ENCODE results near the gene SLC8A2.

SLC8A2 gene

DNA sequence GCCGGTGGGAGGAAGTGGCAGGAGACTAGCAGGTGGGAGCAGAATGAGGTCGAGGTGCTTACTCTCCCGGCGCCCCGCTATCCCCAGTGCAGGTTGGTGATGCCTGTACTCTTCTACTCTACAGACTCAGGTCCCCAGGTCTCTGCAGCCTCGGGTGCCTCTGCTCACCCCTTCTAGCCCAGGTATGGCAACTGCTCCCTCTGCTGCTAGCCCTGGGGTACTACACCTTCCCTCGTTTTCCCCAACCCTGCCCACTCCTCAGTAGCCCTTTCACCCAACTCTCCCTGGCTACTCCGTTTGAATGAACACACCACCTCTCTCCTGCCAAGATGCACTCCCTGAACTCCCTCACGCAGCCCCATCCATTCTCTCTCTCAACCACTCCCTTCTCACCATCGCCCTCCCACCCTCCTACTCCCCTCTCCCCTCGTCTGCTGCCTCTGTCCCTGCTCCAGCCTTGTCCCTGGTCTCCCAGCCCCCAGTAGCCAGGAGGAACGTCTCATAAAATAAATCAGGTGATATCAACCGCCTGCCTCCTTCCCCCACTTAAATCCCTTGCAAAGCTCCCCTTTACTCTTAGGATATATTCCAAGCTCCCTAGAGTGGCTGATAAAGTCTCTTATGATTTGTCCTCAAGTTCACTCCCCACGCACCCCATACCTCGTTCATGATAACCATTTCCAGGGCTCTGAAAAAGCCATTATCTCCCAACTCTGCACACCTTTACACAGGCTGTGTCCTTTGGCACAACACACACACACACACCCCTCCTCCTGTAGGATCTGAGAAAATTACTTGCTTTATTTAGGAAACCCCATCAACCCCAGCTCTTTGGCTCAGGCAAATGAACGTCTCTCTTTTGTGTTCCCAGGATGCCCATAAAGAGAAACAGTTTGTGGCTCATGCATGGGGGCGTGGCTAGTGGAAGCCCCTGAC is 44.2 kb downstream of the SLC8A2 start:
- H3K27me3 ChIP-seq (ENCODE audit: control insufficient read depth, low read length): peaks cover 15% of the 10 kb centered on the region
- H3K27ac ChIP-seq (ENCODE audit: low read depth, low read length): peak overlapping the region; percentile 56
- no peaks in the 10 kb centered on the region for H3K79me2 ChIP-seq (ENCODE audit: control insufficient read depth, low read length)
- no peaks in the 10 kb centered on the region for H3K9me2 ChIP-seq (replicated peaks; ENCODE audit: control insufficient read depth, low read length)
- peak overlapping the region; percentile 73 for H3K4me2 ChIP-seq (ENCODE audit: low read length)
- H3K36me3 ChIP-seq (ENCODE audit: control insufficient read depth, low read length): no peaks in the 10 kb centered on the region
- no peaks in the 10 kb centered on the region for H3K9me3 ChIP-seq (ENCODE audit: control insufficient read depth, insufficient read depth, low read length)
- no peaks in the 10 kb centered on the region for H4K20me1 ChIP-seq (ENCODE audit: control insufficient read depth, insufficient read depth, low read depth, low read length)
- H3K4me3 ChIP-seq (ENCODE audit: low read length): peak overlapping the region; percentile 61
- H3F3A ChIP-seq (ENCODE audit: control insufficient read depth, insufficient read depth): peaks cover 8% of the 10 kb centered on the region; the same call in 1 of the 2 replicates
- peaks cover 40% of the 10 kb centered on the region for H3K4me1 ChIP-seq (ENCODE audit: control insufficient read depth, low read length)
- TF ChIP-seq CTCF (IDR thresholded peaks at IDR 0.05; ENCODE audit: low read depth, low read length, poor library complexity, severe bottlenecking) (peak; percentile 95), EZH2phosphoT487 (IDR thresholded peaks at IDR 0.05; ENCODE audit: borderline replicate concordance, low read length) (no peak)

DNA sequence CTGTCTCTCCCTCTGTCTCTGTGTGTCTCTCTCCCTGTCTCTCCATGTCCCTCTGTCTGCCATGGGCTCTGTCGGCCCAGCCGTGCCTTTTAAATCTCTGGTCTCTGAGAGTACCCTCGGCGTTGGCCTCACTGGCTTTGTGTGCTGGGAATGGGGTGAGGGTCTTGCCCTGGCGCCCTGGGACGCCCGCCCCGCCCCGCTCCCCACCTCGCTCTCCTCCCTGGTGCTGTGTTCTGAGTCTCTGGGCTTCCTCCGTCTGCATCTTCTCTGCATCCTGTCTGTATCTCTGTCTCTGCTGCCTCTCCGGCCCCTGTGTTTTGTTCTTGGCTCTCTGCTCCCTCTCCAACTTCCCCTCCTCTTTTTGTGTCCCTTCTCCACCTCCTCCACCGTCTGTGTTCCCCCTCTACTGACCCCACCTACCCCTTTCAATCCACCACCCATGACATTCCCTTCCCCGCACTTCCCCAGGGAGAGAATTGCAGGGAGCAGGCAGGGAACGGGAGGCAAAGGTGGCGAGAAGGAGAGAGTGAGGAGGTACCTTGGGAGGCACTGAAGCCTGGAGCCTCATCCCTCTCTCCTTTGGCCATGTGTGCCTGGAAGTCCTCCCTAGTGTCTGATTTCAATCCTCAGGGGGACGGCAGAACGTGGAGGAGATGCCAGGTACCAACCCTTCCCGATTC is 48.4 kb downstream of the SLC8A2 start:
- Histone ChIP-seq H3K9me3 (ENCODE audit: control insufficient read depth, insufficient read depth, low read length) (no peaks in the 10 kb centered on the region), H3K79me2 (ENCODE audit: control insufficient read depth, low read length) (peaks cover 1% of the 10 kb centered on the region), H3K4me3 (ENCODE audit: low read length) (no peak overlapping the region), H3F3A (ENCODE audit: control insufficient read depth, insufficient read depth) (peaks cover 8% of the 10 kb centered on the region), H3K36me3 (ENCODE audit: control insufficient read depth, low read length) (no peaks in the 10 kb centered on the region), H4K20me1 (ENCODE audit: control insufficient read depth, insufficient read depth, low read depth, low read length) (no peaks in the 10 kb centered on the region), H3K27ac (ENCODE audit: low read depth, low read length) (no peak overlapping the region), H3K9me2 (replicated peaks; ENCODE audit: control insufficient read depth, low read length) (no peaks in the 10 kb centered on the region), H3K27me3 (ENCODE audit: control insufficient read depth, low read length) (peaks cover 48% of the 10 kb centered on the region), H3K4me1 (ENCODE audit: control insufficient read depth, low read length) (peaks cover 54% of the 10 kb centered on the region), H3K4me2 (ENCODE audit: low read length) (peak overlapping the region; percentile 15)
- TF ChIP-seq EZH2phosphoT487 (IDR thresholded peaks at IDR 0.05; ENCODE audit: borderline replicate concordance, low read length) (no peak), CTCF (IDR thresholded peaks at IDR 0.05; ENCODE audit: low read depth, low read length, poor library complexity, severe bottlenecking) (no peak)

DNA sequence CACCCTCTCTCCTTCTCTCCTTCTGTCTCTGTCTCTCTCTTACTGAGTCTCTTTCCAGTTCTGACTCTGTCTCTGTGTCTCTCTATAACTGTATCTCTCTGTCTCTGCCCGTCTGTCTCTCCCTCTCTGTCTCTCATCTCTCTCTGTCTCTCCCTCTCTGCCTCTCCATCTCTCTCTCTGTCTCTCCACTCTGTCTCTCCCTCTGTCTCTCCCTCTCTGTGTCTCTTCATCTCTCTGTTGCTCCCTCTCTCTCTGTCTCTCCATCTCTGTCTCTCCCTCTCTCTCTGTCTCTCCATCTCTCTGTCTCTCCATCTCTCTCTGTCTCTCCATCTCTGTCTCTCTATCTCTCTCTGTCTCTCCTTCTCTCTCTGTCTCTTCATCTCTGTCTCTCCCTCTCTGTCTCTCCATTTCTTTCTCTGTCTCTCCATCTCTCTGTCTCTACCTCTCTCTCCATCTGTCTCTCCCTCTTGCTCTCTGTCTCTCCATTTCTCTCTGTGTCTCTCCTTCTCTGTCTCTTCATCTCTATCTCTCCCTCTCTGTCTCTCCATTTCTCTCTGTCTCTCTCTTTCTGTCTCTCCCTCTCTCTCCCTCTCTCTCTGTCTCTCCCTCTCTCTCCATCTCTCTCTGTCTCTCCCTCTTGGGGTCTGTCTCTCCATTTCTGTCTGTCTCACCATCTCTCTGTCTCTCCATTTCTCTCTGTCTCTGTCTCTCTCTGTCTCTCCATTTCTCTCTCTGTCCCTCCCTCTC is 49.1 kb downstream of the SLC8A2 start:
- no peaks in the 10 kb centered on the region for H3K36me3 ChIP-seq (ENCODE audit: control insufficient read depth, low read length)
- peak overlapping the region; percentile 15; the same call in 1 of the 2 replicates for H3K4me2 ChIP-seq (ENCODE audit: low read length)
- H4K20me1 ChIP-seq (ENCODE audit: control insufficient read depth, insufficient read depth, low read depth, low read length): no peaks in the 10 kb centered on the region
- H3K9me2 ChIP-seq (replicated peaks; ENCODE audit: control insufficient read depth, low read length): no peaks in the 10 kb centered on the region
- H3K4me3 ChIP-seq (ENCODE audit: low read length): no peak overlapping the region
- no peak overlapping the region for H3K27ac ChIP-seq (ENCODE audit: low read depth, low read length)
- peaks cover 9% of the 10 kb centered on the region for H3K79me2 ChIP-seq (ENCODE audit: control insufficient read depth, low read length)
- no peaks in the 10 kb centered on the region for H3K9me3 ChIP-seq (ENCODE audit: control insufficient read depth, insufficient read depth, low read length)
- peaks cover 4% of the 10 kb centered on the region for H3F3A ChIP-seq (ENCODE audit: control insufficient read depth, insufficient read depth)
- peaks cover 56% of the 10 kb centered on the region for H3K4me1 ChIP-seq (ENCODE audit: control insufficient read depth, low read length)
- TF ChIP-seq EZH2phosphoT487 (IDR thresholded peaks at IDR 0.05; ENCODE audit: borderline replicate concordance, low read length) (no peak), CTCF (IDR thresholded peaks at IDR 0.05; ENCODE audit: low read depth, low read length, poor library complexity, severe bottlenecking) (no peak)
- peaks cover 54% of the 10 kb centered on the region for H3K27me3 ChIP-seq (ENCODE audit: control insufficient read depth, low read length)
